ENCODE data around the gene TNRC6A. TPM values are rescaled to one million over a fixed set of nuclear protein-coding genes. Genes with fewer than 3 reads are reported as not detected.
A peak's percentile ranks its signal among the peaks of the same experiment; 100 is the strongest.

The TNRC6A gene
- 20.2 and 33.1 TPM in 2 replicates for total RNA-seq
- polyA plus RNA-seq: 24.5 and 33.7 TPM in 2 replicates

DNA sequence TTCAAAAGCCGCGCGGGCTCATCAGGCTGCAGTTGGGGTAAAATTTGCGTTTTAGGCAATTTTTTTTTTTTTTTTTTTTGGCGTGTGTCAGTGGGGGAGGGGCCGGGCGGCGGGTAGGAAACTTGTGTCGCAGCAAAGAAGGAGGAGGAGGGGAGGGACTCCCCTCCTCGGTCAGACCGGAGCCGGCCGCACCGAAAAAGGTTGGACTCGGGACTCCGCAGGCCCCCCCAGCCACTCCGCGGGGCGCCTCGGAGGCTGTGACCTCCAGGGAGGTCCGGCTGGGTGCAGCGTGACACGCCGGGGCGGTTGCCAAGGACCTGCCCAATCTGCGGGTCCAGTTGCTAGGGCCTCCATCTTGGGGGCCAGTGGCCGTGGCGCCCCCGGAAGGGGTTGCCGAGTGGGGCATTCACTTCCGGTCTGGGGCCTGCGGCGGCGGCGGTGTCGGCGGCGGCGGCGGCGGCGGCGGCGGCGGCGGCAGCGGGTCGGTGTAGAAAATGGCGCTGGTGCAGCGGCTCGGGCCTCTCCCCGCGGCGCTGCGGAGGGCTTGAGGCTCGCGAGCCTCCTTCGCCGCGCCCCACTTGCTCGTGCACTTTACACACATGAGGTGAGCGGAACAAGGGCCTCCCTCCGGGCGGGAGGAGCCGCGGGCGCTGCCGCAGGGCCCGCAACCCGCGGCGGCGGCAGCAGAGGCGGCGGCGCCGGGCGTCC lies at the start of gene TNRC6A:
Gene TNRC6A, plus strand, starts transcription at position 409 of the 708 bp plus-strand sequence. Its CDS starts 191 bp downstream, at position 600.
- peak within 1 kb of the TSS; percentile 100 for H3K4me3 ChIP-seq
- H3K36me3 ChIP-seq: no peaks in the 10 kb centered on the region
- H3K27ac ChIP-seq: peak within 1 kb of the TSS; percentile 99
- TF ChIP-seq, protein P1, sequence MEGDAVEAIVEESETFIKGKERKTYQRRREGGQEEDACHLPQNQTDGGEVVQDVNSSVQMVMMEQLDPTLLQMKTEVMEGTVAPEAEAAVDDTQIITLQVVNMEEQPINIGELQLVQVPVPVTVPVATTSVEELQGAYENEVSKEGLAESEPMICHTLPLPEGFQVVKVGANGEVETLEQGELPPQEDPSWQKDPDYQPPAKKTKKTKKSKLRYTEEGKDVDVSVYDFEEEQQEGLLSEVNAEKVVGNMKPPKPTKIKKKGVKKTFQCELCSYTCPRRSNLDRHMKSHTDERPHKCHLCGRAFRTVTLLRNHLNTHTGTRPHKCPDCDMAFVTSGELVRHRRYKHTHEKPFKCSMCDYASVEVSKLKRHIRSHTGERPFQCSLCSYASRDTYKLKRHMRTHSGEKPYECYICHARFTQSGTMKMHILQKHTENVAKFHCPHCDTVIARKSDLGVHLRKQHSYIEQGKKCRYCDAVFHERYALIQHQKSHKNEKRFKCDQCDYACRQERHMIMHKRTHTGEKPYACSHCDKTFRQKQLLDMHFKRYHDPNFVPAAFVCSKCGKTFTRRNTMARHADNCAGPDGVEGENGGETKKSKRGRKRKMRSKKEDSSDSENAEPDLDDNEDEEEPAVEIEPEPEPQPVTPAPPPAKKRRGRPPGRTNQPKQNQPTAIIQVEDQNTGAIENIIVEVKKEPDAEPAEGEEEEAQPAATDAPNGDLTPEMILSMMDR (IDR thresholded peaks at IDR 0.05; ENCODE audit: low read depth, low read length): no peak
- no peaks in the 10 kb centered on the region for H3K27me3 ChIP-seq
- peak; percentile 93 to 94 for DNase-seq (ENCODE audit: low read depth in 1 of 2, low spot score in 1 of 2)
- H3K9me3 ChIP-seq (ENCODE audit: low read depth): no peaks in the 10 kb centered on the region
- H3K4me1 ChIP-seq (ENCODE audit: low read depth): peaks cover 26% of the 10 kb centered on the region

DNA sequence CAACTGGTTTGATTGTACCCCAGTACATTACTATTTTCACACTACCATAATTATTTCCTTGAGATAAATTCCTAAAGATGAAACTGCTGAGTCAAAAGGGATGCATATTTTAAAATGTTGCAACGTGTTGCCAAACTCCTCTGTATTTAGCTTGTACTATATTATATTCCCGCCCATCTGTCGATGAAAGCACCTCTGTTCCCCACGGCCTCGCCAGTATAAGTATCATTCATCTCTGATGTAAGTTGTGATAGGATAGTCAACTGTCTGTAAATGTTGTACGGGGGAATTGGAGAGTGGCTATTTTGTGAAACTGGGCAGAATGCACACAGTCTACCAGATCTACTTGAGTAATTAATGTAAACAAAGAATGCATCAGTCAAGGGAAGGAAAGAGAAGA lies 47.7 kb upstream of the TNRC6A start:
- H3K9me3 ChIP-seq (ENCODE audit: low read depth): no peaks in the 10 kb centered on the region
- H3K27me3 ChIP-seq: no peaks in the 10 kb centered on the region
- TF ChIP-seq, protein P1 (IDR thresholded peaks at IDR 0.05; ENCODE audit: low read depth, low read length): no peak
- no peak overlapping the region for H3K4me3 ChIP-seq
- no peak overlapping the region for H3K27ac ChIP-seq
- no peaks in the 10 kb centered on the region for H3K36me3 ChIP-seq
- no peaks in the 10 kb centered on the region for H3K4me1 ChIP-seq (ENCODE audit: low read depth)
- DNase-seq (ENCODE audit: low read depth in 1 of 2, low spot score in 1 of 2): peak in 1 of 2 donors; percentile 75

GRCh38 chr16:24683250-24683649 lies 46.2 kb upstream of the TNRC6A start:
- TF ChIP-seq, protein P1 (IDR thresholded peaks at IDR 0.05; ENCODE audit: low read depth, low read length): no peak
- Histone ChIP-seq H3K27ac (no peak overlapping the region), H3K4me3 (no peak overlapping the region), H3K9me3 (ENCODE audit: low read depth) (no peaks in the 10 kb centered on the region), H3K36me3 (no peaks in the 10 kb centered on the region), H3K27me3 (no peaks in the 10 kb centered on the region), H3K4me1 (ENCODE audit: low read depth) (no peaks in the 10 kb centered on the region)
- no peak for DNase-seq (ENCODE audit: low read depth in 1 of 2, low spot score in 1 of 2)

GRCh38 chr16:24683847-24684493 lies 45.5 kb upstream of the TNRC6A start:
- no peaks in the 10 kb centered on the region for H3K4me1 ChIP-seq (ENCODE audit: low read depth)
- H3K27me3 ChIP-seq: no peaks in the 10 kb centered on the region
- no peak for DNase-seq (ENCODE audit: low read depth in 1 of 2, low spot score in 1 of 2)
- no peak overlapping the region for H3K4me3 ChIP-seq
- no peak overlapping the region for H3K27ac ChIP-seq
- TF ChIP-seq, protein P1 (IDR thresholded peaks at IDR 0.05; ENCODE audit: low read depth, low read length): no peak
- H3K36me3 ChIP-seq: no peaks in the 10 kb centered on the region
- no peaks in the 10 kb centered on the region for H3K9me3 ChIP-seq (ENCODE audit: low read depth)

- Histone ChIP-seq H3K4me3 (no peak overlapping the region), H3K27ac (no peak overlapping the region)
Observed at GRCh38 chr16:24685539-24686432, 43.7 kb upstream of the TNRC6A start.

More at GRCh38 chr16:24685539-24686432, 43.7 kb upstream of the TNRC6A start:
- Histone ChIP-seq H3K27me3 (no peaks in the 10 kb centered on the region), H3K4me1 (ENCODE audit: low read depth) (no peaks in the 10 kb centered on the region), H3K9me3 (ENCODE audit: low read depth) (no peaks in the 10 kb centered on the region), H3K36me3 (no peaks in the 10 kb centered on the region)
- TF ChIP-seq, protein P1 (IDR thresholded peaks at IDR 0.05; ENCODE audit: low read depth, low read length): no peak
- DNase-seq (ENCODE audit: low read depth in 1 of 2, low spot score in 1 of 2): peak; percentile 38 to 93
